GM23338 (cell line): ENCODE data around the gene ATR. TPM values are rescaled to one million over a fixed set of nuclear protein-coding genes. Genes with fewer than 3 reads are reported as not detected.

Source experiments
- ATAC-seq: fragments of 200-7000 bp; cut with Tn5 transposase; 3 replicates; pipeline ENCODE4 v1.9.1; 2020
- DNase-seq: peaks from one replicate; pipeline ENCODE4 v3.0.0-alpha.2; 2015; ENCODE audit warnings: low spot score
- H2AFZ ChIP-seq: fragments of 200-600 bp; sonication (generic); 2 replicates; pipeline ENCODE4 v1.8.0; 2016; ENCODE audit warnings: antibody characterized with exemption, mild to moderate bottlenecking, moderate library complexity
- H3F3A ChIP-seq: fragments of 200-600 bp; sonication (generic); replicated peaks from 2 replicates; pipeline ENCODE4 v1.8.0; 2017; ENCODE audit warnings: antibody characterized with exemption, mixed run types, low read depth
- H3K27ac ChIP-seq: fragments of 200-600 bp; sonication (generic); 2 replicates; pipeline ENCODE4 v1.6.1; 2016; ENCODE audit warnings: low read depth
- H3K27me3 ChIP-seq: fragments of 200-600 bp; sonication (generic); 2 replicates; pipeline ENCODE4 v1.8.0; 2016; ENCODE audit warnings: mild to moderate bottlenecking, mixed run types, moderate library complexity; ENCODE audit not compliant: insufficient read depth
- H3K36me3 ChIP-seq: fragments of 200-600 bp; sonication (generic); 2 replicates; pipeline ENCODE4 v1.8.0; 2016; ENCODE audit warnings: mild to moderate bottlenecking; ENCODE audit not compliant: insufficient read depth
- H3K4me1 ChIP-seq: fragments of 200-600 bp; sonication (generic); 2 replicates; pipeline ENCODE4 v1.8.0; 2016; ENCODE audit warnings: mild to moderate bottlenecking, moderate library complexity; ENCODE audit not compliant: insufficient read depth
- H3K4me2 ChIP-seq: fragments of 200-600 bp; sonication (generic); 2 replicates; pipeline ENCODE4 v1.7.1; 2017; ENCODE audit warnings: mixed run types
- H3K4me3 ChIP-seq: fragments of 200-600 bp; sonication (generic); 2 replicates; pipeline ENCODE4 v1.6.1; 2016; ENCODE audit warnings: mixed run types
- H3K79me2 ChIP-seq: fragments of 200-600 bp; sonication (generic); replicated peaks from 2 replicates; pipeline ENCODE4 v1.8.0; 2017; ENCODE audit warnings: mild to moderate bottlenecking; ENCODE audit not compliant: insufficient read depth
- H3K9me2 ChIP-seq: fragments of 200-600 bp; sonication (generic); 2 replicates; pipeline ENCODE4 v1.8.0; 2017; ENCODE audit not compliant: insufficient read depth
- H4K20me1 ChIP-seq: fragments of 200-600 bp; sonication (generic); replicated peaks from 2 replicates; pipeline ENCODE4 v1.8.0; 2017; ENCODE audit warnings: mild to moderate bottlenecking; ENCODE audit not compliant: insufficient read depth
- H3K27ac Mint-ChIP-seq: 2 replicates; pipeline ENCODE4 v1.8.0; 2020; ENCODE audit warnings: inconsistent platforms, mild to moderate bottlenecking, moderate library complexity, mixed read lengths
- H3K27me3 Mint-ChIP-seq: 3 replicates; pipeline ENCODE4 v1.8.0; 2022; ENCODE audit warnings: low read depth, mild to moderate bottlenecking, moderate library complexity, mixed read lengths, inconsistent platforms; ENCODE audit not compliant: insufficient read depth, poor library complexity
- H3K36me3 Mint-ChIP-seq: 3 replicates; pipeline ENCODE4 v1.8.0; 2021; ENCODE audit warnings: low read depth, mild to moderate bottlenecking, inconsistent platforms, moderate library complexity, mixed read lengths
- H3K4me1 Mint-ChIP-seq: 3 replicates; pipeline ENCODE4 v1.8.0; 2020; ENCODE audit warnings: mild to moderate bottlenecking, inconsistent platforms, mixed read lengths
- H3K4me3 Mint-ChIP-seq: 3 replicates; pipeline ENCODE4 v1.8.0; 2021; ENCODE audit warnings: moderate library complexity, mild to moderate bottlenecking, inconsistent platforms, mixed read lengths
- H3K9me3 Mint-ChIP-seq: 3 replicates; pipeline ENCODE4 v1.8.0; 2020; ENCODE audit warnings: moderate library complexity, mild to moderate bottlenecking, inconsistent platforms, mixed read lengths
- CREB1 ChIP-seq: fragments of 250-450 bp; sonication (Bioruptor Pico); IDR thresholded peaks from 2 replicates; pipeline ENCODE4 v1.5.0; 2020; ENCODE audit warnings: low read depth, mild to moderate bottlenecking, moderate library complexity
- EZH2 ChIP-seq: fragments of 200-600 bp; sonication (generic); IDR thresholded peaks from one replicate; pipeline ENCODE4 v1.8.0; 2017; ENCODE audit warnings: antibody characterized with exemption, mild to moderate bottlenecking, low read depth; ENCODE audit not compliant: unreplicated experiment
- EZH2phosphoT487 ChIP-seq: fragments of 200-600 bp; sonication (generic); IDR thresholded peaks from one replicate; pipeline ENCODE4 v1.8.1; 2018; ENCODE audit warnings: antibody characterized with exemption; ENCODE audit not compliant: unreplicated experiment
- JUNB ChIP-seq: IDR thresholded peaks from one replicate; pipeline ENCODE4 v1.6.1; 2016; ENCODE audit warnings: antibody characterized with exemption; ENCODE audit not compliant: unreplicated experiment
- NANOG ChIP-seq: IDR thresholded peaks from 2 replicates; pipeline ENCODE4 v1.6.1; 2016; ENCODE audit warnings: antibody characterized with exemption, borderline replicate concordance
- POLR2AphosphoS5 ChIP-seq: IDR thresholded peaks from 2 replicates; pipeline ENCODE4 v1.6.1; 2016; ENCODE audit warnings: antibody characterized with exemption, low read depth
- STAT1 ChIP-seq: IDR thresholded peaks from one replicate; pipeline ENCODE4 v1.6.1; 2016; ENCODE audit warnings: antibody characterized with exemption; ENCODE audit not compliant: unreplicated experiment
- ZNF114 ChIP-seq: fragments of 250-450 bp; sonication (Bioruptor Pico); IDR thresholded peaks from 2 replicates; pipeline ENCODE4 v1.5.0; 2020; ENCODE audit warnings: mild to moderate bottlenecking, moderate library complexity
- ZNF331 ChIP-seq: fragments of 250-450 bp; sonication (Bioruptor Pico); IDR thresholded peaks from 2 replicates; pipeline ENCODE4 v1.5.0; 2020; ENCODE audit warnings: low read depth, mild to moderate bottlenecking, moderate library complexity
- polyA plus RNA-seq: library from polyadenylated mRNA; unstranded; fragments of >200 nt; fragmentation: Nextera tagmentation; extraction: Ambion mirVana; gene quantifications from 2 replicates; pipeline ENCODE4 v1.2.1, GENCODE V29; 2016
- total RNA-seq: library from RNA; depleted of rRNA; stranded (reverse); fragments of >200 nt; shearing (Covaris generic); gene quantifications from 2 replicates; pipeline ENCODE4 v1.2.3, GENCODE V29; 2014
- TF ChIP-seq, protein P1 (sequence below): IDR thresholded peaks from one replicate; pipeline ENCODE4 v1.6.1; 2018; ENCODE audit warnings: antibody characterized with exemption; ENCODE audit not compliant: unreplicated experiment
- TF ChIP-seq, protein P2 (sequence below): IDR thresholded peaks from 2 replicates; pipeline ENCODE4 v1.6.1; 2016; ENCODE audit warnings: antibody characterized with exemption
- TF ChIP-seq, protein P3 (sequence below): fragments of 250-450 bp; sonication (Bioruptor Pico); IDR thresholded peaks from 2 replicates; pipeline ENCODE4 v1.5.0; 2020; ENCODE audit warnings: mild to moderate bottlenecking, moderate library complexity
- TF ChIP-seq, protein P4 (sequence below), 2 experiments: fragments of 200-600 bp in 1 of 2; sonication (generic) in 1 of 2; conservative IDR thresholded peaks; 2 replicates each; pipeline versions ENCODE4 v1.5.1 to v1.6.1; 2016 to 2017; ENCODE audit warnings: antibody characterized with exemption in 2 of 2, low read depth in 2 of 2, mild to moderate bottlenecking in 2 of 2, moderate library complexity in 1 of 2

Gene ATR
- total and polyA plus RNA-seq, 2 experiments from 2014 or later = 29.7 to 39.1 TPM

DNA sequence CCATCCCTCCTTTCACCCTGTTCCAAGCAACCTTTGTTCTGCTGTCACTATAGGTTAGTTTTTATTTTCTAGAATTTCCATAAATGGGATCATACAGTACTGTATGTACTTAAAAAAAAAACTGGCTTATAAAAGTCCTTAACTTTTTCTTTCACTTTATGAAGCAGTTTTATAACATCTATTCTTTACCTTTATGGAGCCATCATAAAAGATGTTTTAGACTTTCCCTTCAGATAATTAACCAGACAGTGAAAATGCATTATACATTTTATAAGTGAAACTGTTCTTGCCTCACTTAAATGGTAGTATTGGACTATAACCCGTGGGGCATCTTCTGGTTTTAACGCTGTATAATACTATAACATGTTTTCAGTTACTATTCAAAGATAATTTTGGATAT is 43.9 kb upstream of the ATR start:
- no peak for DNase-seq
- H3K4me3 Mint-ChIP-seq = no peak overlapping the region
- H3K4me2 ChIP-seq = no peak overlapping the region
- TF ChIP-seq, protein P1, sequence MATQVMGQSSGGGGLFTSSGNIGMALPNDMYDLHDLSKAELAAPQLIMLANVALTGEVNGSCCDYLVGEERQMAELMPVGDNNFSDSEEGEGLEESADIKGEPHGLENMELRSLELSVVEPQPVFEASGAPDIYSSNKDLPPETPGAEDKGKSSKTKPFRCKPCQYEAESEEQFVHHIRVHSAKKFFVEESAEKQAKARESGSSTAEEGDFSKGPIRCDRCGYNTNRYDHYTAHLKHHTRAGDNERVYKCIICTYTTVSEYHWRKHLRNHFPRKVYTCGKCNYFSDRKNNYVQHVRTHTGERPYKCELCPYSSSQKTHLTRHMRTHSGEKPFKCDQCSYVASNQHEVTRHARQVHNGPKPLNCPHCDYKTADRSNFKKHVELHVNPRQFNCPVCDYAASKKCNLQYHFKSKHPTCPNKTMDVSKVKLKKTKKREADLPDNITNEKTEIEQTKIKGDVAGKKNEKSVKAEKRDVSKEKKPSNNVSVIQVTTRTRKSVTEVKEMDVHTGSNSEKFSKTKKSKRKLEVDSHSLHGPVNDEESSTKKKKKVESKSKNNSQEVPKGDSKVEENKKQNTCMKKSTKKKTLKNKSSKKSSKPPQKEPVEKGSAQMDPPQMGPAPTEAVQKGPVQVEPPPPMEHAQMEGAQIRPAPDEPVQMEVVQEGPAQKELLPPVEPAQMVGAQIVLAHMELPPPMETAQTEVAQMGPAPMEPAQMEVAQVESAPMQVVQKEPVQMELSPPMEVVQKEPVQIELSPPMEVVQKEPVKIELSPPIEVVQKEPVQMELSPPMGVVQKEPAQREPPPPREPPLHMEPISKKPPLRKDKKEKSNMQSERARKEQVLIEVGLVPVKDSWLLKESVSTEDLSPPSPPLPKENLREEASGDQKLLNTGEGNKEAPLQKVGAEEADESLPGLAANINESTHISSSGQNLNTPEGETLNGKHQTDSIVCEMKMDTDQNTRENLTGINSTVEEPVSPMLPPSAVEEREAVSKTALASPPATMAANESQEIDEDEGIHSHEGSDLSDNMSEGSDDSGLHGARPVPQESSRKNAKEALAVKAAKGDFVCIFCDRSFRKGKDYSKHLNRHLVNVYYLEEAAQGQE = no peak
- TF ChIP-seq, protein P2, sequence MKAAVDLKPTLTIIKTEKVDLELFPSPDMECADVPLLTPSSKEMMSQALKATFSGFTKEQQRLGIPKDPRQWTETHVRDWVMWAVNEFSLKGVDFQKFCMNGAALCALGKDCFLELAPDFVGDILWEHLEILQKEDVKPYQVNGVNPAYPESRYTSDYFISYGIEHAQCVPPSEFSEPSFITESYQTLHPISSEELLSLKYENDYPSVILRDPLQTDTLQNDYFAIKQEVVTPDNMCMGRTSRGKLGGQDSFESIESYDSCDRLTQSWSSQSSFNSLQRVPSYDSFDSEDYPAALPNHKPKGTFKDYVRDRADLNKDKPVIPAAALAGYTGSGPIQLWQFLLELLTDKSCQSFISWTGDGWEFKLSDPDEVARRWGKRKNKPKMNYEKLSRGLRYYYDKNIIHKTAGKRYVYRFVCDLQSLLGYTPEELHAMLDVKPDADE = no peak
- TF ChIP-seq EZH2 (no peak), ZNF114 (no peak), NANOG (no peak), ZNF331 (CRISPR knock-in tag) (no peak), POLR2AphosphoS5 (no peak), CREB1 (no peak), JUNB (no peak), STAT1 (no peak), EZH2phosphoT487 (no peak)
- TF ChIP-seq, protein P3, sequence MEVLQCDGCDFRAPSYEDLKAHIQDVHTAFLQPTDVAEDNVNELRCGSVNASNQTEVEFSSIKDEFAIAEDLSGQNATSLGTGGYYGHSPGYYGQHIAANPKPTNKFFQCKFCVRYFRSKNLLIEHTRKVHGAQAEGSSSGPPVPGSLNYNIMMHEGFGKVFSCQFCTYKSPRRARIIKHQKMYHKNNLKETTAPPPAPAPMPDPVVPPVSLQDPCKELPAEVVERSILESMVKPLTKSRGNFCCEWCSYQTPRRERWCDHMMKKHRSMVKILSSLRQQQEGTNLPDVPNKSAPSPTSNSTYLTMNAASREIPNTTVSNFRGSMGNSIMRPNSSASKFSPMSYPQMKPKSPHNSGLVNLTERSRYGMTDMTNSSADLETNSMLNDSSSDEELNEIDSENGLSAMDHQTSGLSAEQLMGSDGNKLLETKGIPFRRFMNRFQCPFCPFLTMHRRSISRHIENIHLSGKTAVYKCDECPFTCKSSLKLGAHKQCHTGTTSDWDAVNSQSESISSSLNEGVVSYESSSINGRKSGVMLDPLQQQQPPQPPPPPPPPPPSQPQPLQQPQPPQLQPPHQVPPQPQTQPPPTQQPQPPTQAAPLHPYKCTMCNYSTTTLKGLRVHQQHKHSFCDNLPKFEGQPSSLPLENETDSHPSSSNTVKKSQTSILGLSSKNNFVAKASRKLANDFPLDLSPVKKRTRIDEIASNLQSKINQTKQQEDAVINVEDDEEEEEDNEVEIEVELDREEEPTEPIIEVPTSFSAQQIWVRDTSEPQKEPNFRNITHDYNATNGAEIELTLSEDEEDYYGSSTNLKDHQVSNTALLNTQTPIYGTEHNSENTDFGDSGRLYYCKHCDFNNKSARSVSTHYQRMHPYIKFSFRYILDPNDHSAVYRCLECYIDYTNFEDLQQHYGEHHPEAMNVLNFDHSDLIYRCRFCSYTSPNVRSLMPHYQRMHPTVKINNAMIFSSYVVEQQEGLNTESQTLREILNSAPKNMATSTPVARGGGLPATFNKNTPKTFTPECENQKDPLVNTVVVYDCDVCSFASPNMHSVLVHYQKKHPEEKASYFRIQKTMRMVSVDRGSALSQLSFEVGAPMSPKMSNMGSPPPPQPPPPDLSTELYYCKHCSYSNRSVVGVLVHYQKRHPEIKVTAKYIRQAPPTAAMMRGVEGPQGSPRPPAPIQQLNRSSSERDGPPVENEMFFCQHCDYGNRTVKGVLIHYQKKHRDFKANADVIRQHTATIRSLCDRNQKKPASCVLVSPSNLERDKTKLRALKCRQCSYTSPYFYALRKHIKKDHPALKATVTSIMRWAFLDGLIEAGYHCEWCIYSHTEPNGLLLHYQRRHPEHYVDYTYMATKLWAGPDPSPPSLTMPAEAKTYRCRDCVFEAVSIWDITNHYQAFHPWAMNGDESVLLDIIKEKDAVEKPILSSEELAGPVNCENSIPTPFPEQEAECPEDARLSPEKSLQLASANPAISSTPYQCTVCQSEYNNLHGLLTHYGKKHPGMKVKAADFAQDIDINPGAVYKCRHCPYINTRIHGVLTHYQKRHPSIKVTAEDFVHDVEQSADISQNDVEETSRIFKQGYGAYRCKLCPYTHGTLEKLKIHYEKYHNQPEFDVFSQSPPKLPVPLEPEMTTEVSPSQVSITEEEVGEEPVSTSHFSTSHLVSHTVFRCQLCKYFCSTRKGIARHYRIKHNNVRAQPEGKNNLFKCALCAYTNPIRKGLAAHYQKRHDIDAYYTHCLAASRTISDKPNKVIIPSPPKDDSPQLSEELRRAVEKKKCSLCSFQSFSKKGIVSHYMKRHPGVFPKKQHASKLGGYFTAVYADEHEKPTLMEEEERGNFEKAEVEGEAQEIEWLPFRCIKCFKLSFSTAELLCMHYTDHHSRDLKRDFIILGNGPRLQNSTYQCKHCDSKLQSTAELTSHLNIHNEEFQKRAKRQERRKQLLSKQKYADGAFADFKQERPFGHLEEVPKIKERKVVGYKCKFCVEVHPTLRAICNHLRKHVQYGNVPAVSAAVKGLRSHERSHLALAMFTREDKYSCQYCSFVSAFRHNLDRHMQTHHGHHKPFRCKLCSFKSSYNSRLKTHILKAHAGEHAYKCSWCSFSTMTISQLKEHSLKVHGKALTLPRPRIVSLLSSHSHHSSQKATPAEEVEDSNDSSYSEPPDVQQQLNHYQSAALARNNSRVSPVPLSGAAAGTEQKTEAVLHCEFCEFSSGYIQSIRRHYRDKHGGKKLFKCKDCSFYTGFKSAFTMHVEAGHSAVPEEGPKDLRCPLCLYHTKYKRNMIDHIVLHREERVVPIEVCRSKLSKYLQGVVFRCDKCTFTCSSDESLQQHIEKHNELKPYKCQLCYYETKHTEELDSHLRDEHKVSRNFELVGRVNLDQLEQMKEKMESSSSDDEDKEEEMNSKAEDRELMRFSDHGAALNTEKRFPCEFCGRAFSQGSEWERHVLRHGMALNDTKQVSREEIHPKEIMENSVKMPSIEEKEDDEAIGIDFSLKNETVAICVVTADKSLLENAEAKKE (CRISPR knock-in tag) = no peak
- TF ChIP-seq, protein P4, sequence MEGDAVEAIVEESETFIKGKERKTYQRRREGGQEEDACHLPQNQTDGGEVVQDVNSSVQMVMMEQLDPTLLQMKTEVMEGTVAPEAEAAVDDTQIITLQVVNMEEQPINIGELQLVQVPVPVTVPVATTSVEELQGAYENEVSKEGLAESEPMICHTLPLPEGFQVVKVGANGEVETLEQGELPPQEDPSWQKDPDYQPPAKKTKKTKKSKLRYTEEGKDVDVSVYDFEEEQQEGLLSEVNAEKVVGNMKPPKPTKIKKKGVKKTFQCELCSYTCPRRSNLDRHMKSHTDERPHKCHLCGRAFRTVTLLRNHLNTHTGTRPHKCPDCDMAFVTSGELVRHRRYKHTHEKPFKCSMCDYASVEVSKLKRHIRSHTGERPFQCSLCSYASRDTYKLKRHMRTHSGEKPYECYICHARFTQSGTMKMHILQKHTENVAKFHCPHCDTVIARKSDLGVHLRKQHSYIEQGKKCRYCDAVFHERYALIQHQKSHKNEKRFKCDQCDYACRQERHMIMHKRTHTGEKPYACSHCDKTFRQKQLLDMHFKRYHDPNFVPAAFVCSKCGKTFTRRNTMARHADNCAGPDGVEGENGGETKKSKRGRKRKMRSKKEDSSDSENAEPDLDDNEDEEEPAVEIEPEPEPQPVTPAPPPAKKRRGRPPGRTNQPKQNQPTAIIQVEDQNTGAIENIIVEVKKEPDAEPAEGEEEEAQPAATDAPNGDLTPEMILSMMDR (conservative IDR thresholded peaks at IDR 0.05; ENCODE audit: low read depth in 2 of 2) = no peak
- H3K4me1 Mint-ChIP-seq = peaks cover 26% of the 10 kb centered on the region
- no peak overlapping the region for H3K4me3 ChIP-seq
- H3K36me3 Mint-ChIP-seq = no peaks in the 10 kb centered on the region
- no peaks in the 10 kb centered on the region for H3K36me3 ChIP-seq
- no peak for ATAC-seq
- peaks cover 3% of the 10 kb centered on the region; the same call in 1 of the 2 replicates for H4K20me1 ChIP-seq
- H3K27ac Mint-ChIP-seq = no peak overlapping the region
- H3K9me3 Mint-ChIP-seq = no peaks in the 10 kb centered on the region
- H3K27me3 Mint-ChIP-seq = no peaks in the 10 kb centered on the region
- H3K27me3 ChIP-seq = no peaks in the 10 kb centered on the region
- H3K79me2 ChIP-seq = no peaks in the 10 kb centered on the region
- no peaks in the 10 kb centered on the region for H3K9me2 ChIP-seq
- no peak overlapping the region for H2AFZ ChIP-seq
- H3K27ac ChIP-seq = no peak overlapping the region
- H3K4me1 ChIP-seq = peaks cover 6% of the 10 kb centered on the region
- no peaks in the 10 kb centered on the region for H3F3A ChIP-seq
